GM20000 (cell line): Measurements from ENCODE around the gene NELFB.

ENCODE experiments used
- DNase-seq: peaks from one replicate; pipeline ENCODE4 v3.0.0; 2012; ENCODE audit warnings: low spot score
- TF ChIP-seq, protein P1 (sequence below): IDR thresholded peaks from 2 replicates; pipeline ENCODE4 v1.5.1; 2012; ENCODE audit warnings: mild to moderate bottlenecking, control low read depth; ENCODE audit errors: extremely low read depth, missing control alignments

NELFB gene

DNA sequence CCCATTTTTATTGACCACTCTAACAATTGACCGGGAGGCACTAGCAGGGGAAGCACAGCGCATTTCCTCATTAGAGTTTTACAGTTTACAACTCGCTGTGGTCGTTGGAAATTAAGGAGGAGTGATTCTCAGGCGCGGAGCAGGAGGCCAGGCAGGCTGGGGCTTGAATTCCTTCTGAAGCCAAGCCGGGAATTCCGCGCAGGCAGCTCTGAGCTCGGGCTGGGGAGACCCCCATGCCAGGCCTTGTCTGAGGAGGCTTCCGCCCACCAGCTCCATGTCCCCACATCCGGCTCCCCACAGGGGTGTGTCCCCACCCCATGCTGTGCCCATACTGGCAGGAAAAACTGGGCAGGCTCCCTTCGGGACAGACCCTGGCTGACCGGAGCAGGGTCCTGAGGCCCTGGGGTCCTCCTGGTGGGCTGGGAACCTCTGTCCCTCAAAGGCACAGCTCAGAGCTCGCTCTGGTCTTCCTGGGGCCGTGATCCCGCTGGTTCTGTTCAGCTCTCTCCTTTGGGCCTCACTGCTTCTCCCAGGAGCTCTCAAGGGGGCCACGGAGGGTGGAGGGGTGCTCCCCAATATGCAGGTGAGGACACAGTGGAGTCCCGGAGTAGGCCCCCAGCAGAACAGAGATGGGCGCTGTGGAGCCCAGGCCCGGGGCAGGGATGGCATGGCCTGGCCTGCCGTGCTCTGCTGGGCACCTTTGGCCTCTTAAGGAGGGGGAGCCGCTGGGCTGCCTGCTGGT, 48.2 kb downstream of the NELFB start:
- DNase-seq: no peak
- TF ChIP-seq, protein P1, sequence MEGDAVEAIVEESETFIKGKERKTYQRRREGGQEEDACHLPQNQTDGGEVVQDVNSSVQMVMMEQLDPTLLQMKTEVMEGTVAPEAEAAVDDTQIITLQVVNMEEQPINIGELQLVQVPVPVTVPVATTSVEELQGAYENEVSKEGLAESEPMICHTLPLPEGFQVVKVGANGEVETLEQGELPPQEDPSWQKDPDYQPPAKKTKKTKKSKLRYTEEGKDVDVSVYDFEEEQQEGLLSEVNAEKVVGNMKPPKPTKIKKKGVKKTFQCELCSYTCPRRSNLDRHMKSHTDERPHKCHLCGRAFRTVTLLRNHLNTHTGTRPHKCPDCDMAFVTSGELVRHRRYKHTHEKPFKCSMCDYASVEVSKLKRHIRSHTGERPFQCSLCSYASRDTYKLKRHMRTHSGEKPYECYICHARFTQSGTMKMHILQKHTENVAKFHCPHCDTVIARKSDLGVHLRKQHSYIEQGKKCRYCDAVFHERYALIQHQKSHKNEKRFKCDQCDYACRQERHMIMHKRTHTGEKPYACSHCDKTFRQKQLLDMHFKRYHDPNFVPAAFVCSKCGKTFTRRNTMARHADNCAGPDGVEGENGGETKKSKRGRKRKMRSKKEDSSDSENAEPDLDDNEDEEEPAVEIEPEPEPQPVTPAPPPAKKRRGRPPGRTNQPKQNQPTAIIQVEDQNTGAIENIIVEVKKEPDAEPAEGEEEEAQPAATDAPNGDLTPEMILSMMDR: no peak

DNA sequence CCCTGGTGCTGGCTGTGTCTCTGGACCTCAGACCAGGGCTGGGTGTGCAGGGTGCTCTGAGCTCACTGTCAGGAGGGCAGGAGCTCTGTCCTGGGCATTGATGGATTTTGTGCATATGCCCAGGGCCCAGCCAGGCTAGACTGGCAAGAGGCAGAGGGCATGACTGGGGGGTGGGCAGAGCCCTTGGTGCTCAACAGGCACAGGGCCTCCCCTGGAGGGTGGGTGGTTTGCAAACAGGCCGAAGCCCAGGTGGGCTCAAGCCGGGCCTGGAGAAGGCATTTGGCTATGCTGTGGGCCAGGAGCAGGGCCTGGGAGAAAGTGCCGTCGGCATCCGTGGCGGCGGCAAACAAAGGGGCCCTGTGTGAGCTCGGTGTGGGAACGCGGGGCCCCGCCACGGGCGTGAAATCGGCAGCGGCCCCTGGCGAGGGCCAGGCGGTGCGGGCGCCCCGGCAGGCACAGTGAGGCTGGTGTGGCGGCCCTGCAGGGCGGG, 48.8 kb downstream of the NELFB start:
- no peak for DNase-seq
- TF ChIP-seq, protein P1: no peak

DNA sequence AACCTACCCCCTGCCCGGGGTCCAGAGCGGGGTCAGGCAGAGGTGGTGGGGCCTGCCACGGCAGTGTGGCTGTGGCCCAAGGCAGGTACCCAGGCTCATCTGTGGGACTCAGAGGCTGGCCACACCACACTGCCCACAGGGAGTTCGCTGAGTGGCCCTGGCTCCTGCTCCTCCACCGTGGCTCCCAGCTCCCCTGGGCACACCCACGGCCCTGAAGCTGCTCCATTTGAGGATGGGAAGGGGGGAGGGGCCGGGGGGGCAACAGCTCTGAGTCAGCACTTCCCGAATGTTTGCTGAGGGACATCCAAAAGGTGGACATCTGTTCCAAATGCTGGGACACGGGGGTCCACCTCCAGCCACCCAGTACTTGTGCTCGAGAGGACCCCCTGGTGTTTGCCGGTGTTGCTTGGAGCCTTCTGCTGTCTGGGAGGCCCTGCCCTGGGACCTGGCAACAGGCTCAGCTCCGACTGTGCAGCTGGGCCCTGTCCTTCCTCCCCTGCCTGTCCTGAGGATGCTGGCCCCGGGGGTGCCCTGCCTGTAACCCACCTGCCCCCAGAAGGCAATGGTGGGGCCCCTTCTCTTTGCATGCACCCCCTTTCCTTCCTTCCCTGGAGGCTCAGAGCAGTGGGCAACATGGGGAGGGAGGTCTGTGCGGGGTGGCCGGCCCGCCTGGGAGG, 49.4 kb downstream of the NELFB start:
- DNase-seq: no peak
- TF ChIP-seq, protein P1: no peak

DNA sequence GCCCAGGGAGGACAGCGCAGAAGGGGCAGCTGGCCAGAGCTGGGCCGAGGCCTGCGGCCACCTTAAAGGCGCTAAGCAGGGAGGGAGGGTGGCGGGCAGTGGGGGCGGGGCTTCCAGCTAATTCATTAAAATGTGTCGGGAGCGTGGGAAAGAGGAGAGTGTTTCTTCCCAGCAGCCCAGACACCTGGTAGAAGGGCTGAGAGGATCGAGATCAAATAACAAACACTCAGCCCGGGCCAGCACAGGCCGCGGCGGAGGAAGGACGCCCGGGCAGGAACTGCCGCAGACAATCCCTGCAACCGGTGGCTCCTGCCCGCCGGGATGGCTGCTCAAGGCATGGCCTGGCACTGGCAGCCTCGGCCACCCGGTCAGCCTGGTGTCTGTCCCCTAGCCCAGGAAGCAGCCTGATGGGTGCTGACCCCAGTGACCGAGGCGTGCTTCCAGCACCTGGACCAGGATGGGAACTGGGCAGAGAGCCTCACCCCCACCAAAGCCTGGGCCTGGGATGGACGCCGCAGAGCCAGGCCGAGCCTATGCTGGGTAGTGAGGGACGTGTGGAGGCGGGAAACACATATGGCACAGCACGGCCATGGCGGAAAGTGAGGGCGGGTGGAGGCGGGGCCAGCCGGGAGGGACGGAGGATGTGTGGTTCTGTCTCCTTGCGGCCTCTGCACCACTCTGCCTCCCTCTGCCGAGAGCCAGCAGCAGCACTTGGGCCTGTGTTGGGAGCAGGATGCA, 50.1 kb downstream of the NELFB start:
- TF ChIP-seq, protein P1: no peak
- peak; percentile 75 for DNase-seq

DNA sequence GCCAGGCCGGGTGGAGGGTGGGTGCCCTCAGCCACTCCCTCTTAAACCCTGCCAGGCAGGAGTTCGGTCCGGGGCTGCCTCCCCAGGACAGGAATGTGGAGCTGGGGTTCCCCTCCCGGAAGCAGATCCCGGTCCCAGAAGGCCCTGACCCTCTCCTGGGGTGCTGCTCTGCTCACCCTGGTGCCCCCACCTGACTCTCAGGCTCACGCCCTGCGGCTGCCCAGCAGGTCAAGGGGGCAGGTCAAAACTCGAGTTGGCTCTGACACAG, 50.6 kb downstream of the NELFB start:
- TF ChIP-seq, protein P1: no peak
- no peak for DNase-seq

DNA sequence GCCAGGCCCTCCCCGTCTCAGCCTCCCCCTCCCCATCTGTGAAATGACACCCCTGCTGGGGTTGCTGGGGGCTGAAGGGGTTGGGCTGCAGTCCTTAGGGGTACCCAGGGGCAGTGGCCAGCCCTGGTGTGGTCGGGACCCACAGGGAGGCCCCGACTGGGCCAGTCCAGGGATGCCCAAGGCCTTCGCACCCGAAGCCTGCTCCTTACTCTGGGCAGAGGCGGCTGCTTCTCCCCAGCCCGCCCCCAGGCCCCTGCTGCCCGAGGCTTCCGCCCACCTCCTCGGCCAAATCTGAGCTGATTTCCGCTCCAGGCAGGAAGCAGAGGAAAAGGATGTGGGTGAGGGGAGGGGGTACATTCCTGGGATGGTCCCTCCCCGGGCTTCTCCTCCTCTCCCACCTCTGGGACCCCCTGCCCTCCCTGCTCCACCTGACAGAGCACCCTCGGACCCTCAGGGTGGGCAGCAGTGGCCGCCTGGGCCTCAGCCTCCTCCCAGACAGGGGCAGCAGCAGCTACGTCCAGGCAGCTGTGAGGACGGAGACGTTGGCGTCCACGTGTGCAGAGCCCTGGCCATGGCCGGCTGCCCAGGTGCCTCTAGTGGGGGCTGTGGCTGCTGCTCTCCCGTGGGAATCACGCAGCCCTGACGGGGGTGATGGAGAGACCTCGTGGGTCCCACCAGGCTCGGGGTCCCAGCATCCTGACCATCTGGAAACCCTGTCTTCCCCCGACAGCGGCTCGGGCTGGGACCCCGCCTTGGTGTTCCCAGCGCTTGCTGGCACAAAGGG, 51.1 kb downstream of the NELFB start:
- DNase-seq: no peak

More for the DNA sequence above, 51.1 kb downstream of the NELFB start:
- TF ChIP-seq, protein P1: no peak
